ENCODE data around the gene CD19.
"Not testable (repeated sequence)": the region's sequence is repeated elsewhere in the genome, so short reads cannot be mapped to it uniquely, and the experiment has no call there.

CD19 gene

DNA sequence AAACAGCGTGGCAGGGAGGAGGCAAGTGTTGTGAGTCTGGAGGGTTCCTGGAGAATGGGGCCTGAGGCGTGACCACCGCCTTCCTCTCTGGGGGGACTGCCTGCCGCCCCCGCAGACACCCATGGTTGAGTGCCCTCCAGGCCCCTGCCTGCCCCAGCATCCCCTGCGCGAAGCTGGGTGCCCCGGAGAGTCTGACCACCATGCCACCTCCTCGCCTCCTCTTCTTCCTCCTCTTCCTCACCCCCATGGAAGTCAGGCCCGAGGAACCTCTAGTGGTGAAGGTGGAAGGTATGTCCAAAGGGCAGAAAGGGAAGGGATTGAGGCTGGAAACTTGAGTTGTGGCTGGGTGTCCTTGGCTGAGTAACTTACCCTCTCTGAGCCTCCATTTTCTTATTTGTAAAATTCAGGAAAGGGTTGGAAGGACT lies at the start of gene CD19:
Gene CD19 (plus strand): TSS at position 171 of the 425 bp plus-strand sequence. CDS start 30 bp downstream, at position 201.
- no peak for DNase-seq

DNA sequence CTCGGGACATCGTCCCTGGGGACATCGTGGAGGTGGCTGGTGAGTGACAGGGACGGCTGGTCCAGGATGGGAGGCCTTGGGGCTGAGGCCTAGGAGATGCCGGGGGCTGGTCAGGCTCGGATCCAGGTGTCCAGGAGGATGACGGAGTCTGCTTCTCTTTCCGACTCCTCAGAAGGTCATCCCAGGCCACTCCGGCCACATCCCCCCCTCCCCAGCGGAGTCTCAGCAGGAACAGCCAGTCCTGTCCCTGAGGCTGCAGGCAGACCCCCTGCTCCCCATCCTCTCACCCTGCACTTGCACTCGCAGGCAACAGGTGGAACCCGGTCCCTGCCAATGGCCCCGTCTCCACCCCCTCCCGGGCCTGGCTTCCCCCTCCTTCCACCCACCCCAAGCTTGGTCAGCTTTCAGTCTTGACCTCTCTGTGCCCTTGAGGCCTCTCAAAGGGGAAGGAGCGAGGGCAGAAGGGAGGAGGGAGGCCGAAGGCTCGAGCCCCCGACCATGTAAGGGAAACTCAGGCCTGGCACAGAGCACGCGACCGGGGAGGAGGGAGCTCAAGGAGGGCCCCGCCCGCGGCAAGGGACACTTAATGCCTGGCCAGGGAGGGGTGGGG lies 49.1 kb upstream of the CD19 start:
- no peak for DNase-seq

- DNase-seq, result peak; percentile 18
Measured at GRCh38 chr16:28883221-28883996, 48.4 kb upstream of the CD19 start.

GRCh38 chr16:28884045-28884444 lies 47.7 kb upstream of the CD19 start:
- DNase-seq, result no peak

- DNase-seq, result no peak
Measured at GRCh38 chr16:28886945-28887344, 44.8 kb upstream of the CD19 start.

GRCh38 chr16:28890355-28890754 lies 41.4 kb upstream of the CD19 start:
- DNase-seq, result not testable (repeated sequence)

- DNase-seq, result no peak
Measured at GRCh38 chr16:28891964-28892890, 39.5 kb upstream of the CD19 start.

- DNase-seq, result no peak
Measured at GRCh38 chr16:28893291-28893690, 38.5 kb upstream of the CD19 start.

- DNase-seq, result no peak
Measured at GRCh38 chr16:28895609-28896008, 36.2 kb upstream of the CD19 start.

GRCh38 chr16:28897826-28898225 lies 33.9 kb upstream of the CD19 start:
- no peak for DNase-seq

DNA sequence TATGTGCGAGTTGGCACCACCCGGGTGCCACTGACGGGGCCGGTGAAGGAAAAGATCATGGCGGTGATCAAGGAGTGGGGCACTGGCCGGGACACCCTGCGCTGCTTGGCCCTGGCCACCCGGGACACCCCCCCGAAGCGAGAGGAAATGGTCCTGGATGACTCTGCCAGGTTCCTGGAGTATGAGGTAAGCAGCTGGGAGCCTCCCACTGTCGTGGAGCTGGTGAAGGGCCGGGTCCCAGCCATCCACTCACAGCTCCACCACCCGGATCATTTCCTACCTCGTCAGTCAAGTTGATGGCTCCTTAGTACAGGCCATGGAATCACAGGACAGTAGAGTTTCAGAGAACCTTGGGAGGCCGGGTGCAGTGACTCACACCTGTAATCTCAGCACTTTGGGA lies 33.5 kb upstream of the CD19 start:
- no peak for DNase-seq

DNA sequence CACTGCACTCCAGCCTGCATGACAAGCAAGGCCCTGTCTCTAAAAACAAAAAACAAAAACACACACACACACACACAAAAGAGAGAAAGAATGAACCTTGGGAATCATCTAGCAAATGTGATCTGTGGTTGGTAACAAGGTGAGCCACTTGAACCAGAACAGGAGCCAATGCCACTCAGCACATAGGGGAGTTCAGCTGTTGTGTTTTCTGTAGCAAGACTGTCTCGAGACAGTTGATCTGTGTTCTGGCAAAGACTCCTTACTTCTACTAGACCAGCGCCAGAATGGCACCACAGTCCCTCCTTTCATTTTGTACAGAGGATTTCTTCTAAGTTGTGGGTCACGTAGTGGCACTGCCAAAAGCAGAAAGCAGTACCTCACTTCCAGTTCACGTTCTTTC lies 32.8 kb upstream of the CD19 start:
- DNase-seq, result no peak

DNA sequence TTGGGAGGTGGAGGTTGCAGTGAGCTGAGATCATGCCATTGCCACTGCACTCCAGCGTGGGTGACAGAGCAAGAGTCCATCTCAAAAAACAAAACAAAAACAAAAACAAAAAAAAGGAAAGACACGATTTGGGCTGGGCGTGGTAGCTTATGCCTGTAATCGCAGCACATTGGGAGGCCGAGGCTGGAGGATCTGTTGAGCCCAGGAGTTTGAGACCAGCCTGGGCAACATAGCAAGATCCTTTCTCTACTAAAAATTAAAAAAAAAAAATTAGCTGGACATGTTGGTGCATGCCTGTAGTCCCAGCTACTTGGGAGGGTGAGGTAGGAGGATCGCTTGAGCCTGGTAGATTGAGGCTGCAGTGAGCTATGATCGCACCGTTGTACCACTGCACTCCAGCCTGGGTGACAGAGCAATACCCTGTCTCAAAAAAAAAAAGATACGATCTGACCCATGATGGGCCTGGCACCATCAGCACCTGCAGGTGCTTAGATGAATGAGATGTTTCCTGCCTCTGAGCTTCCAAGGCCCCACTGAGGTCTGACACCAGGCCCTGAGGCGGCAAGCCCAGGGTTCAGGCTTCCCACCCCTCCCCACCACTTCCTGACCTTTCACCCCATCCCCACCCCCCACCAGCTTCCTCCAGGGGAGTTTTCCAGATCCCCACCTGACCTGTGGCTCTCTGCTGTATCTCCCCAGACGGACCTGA lies 31.7 kb upstream of the CD19 start:
- no peak for DNase-seq

DNA sequence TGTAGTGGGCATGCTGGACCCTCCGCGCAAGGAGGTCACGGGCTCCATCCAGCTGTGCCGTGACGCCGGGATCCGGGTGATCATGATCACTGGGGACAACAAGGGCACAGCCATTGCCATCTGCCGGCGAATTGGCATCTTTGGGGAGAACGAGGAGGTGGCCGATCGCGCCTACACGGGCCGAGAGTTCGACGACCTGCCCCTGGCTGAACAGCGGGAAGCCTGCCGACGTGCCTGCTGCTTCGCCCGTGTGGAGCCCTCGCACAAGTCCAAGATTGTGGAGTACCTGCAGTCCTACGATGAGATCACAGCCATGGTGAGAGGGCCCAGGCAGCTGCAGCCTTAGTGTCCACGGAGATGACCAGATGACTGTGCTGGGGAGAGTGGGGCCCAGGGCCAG lies 31.2 kb upstream of the CD19 start:
- DNase-seq, result no peak

DNA sequence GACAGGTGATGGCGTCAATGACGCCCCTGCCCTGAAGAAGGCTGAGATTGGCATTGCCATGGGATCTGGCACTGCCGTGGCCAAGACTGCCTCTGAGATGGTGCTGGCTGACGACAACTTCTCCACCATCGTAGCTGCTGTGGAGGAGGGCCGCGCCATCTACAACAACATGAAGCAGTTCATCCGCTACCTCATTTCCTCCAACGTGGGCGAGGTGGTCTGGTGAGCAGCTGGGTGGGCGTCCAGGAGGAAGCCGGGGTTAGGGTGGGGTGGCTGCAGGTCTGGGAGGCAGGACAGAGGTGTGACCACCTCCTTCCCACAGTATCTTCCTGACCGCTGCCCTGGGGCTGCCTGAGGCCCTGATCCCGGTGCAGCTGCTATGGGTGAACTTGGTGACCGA lies 29.9 kb upstream of the CD19 start:
- DNase-seq, result no peak

- DNase-seq, result no peak
Measured at GRCh38 chr16:28902909-28903308, 28.9 kb upstream of the CD19 start.

- no peak for DNase-seq
Measured at GRCh38 chr16:28903344-28904042, 28.3 kb upstream of the CD19 start.

- no peak for DNase-seq
Measured at GRCh38 chr16:28904363-28904762, 27.4 kb upstream of the CD19 start.

- DNase-seq, result no peak
Measured at GRCh38 chr16:28904828-28905227, 26.9 kb upstream of the CD19 start.

DNA sequence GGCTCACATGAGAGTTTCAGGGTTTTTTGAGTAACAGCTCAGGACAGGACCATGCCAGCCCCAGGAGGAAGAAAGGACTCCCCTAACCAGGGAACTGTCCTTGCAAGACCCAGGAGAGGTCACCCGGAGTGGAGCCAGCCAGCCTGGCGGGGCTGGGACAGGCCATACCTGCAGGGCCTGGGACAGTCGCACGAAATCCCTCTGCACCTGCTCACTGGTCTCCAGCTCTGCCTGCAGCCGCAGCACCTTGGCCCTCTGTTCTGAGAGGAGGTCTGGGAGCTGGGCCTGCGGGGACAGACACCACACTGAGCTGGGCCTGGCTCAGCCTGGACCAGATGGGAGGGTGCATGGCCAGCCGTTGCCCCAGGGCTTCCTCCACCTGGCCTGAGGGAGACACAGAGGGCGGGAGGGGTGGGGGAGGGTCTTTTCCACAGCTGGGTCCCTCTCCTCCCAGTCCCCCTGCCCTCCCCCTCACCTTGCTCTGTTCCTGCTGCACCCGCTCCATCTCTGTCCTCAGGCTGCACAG lies 26.5 kb upstream of the CD19 start:
- DNase-seq, result no peak

GRCh38 chr16:28905800-28906372 lies 25.9 kb upstream of the CD19 start:
- DNase-seq, result no peak

Data from DMS153 (cell line).